HEK293 (cell line): ENCODE results near the gene HRG.

ENCODE experiments used
- CTCF ChIA-PET: fragments of 350-600 bp; formaldehyde crosslinking; extraction: SDS; loops from one replicate; lab custom pipeline; 2021; ENCODE audit warnings: antibody characterized with exemption; lab: Yijun Ruan, JAX
- POLR2A ChIA-PET: fragments of 300-600 bp; formaldehyde crosslinking; extraction: SDS; loops from one replicate; lab custom pipeline; 2020; ENCODE audit warnings: antibody characterized with exemption, inconsistent platforms; lab: Yijun Ruan, JAX
- H3K27ac ChIP-seq: fragments of 200-500 bp; sonication (Bioruptor generic); 2 replicates; pipeline ENCODE4 v1.5.1; 2014; ENCODE audit warnings: low read depth, low read length, control low read depth, inconsistent platforms; ENCODE audit errors: extremely low read depth
- H3K36me3 ChIP-seq, 2 experiments: fragments of 200-500 bp in 1 of 2; sonication (Bioruptor generic) in 1 of 2; 1 replicate in 1 of 2; 2 replicates in 1 of 2; pipeline ENCODE4 v1.5.1; 2014 to 2017; ENCODE audit warnings: inconsistent platforms in 2 of 2, low read length in 2 of 2; ENCODE audit not compliant: control insufficient read depth in 2 of 2, insufficient read depth in 1 of 2
- H3K4me1 ChIP-seq: fragments of 200-500 bp; sonication (Bioruptor generic); 2 replicates; pipeline ENCODE4 v1.5.1; 2014; ENCODE audit warnings: mild to moderate bottlenecking, low read length, inconsistent platforms; ENCODE audit not compliant: control insufficient read depth, insufficient read depth
- H3K4me3 ChIP-seq: 2 replicates; pipeline ENCODE4 v1.5.1; 2011; ENCODE audit warnings: low read depth, mild to moderate bottlenecking, control low read depth, low read length, moderate library complexity
- H3K9me3 ChIP-seq: fragments of 200-500 bp; sonication (Bioruptor generic); 2 replicates; pipeline ENCODE4 v1.5.1; 2014; ENCODE audit warnings: low read depth, low read length, inconsistent platforms; ENCODE audit not compliant: control insufficient read depth, insufficient read depth
- GLI4 ChIP-seq: fragments of 450-650 bp; formaldehyde crosslinking; IDR thresholded peaks from 2 replicates; pipeline ENCODE4 v1.5.1; 2016; ENCODE audit warnings: missing biosample characterization, missing genetic modification characterization
- HIC1 ChIP-seq: fragments of 450-650 bp; formaldehyde crosslinking; IDR thresholded peaks from 2 replicates; pipeline ENCODE4 v1.5.1; 2016; ENCODE audit warnings: missing biosample characterization, missing genetic modification characterization
- HOXC10 ChIP-seq: sonication (generic); formaldehyde crosslinking; IDR thresholded peaks from 2 replicates; pipeline ENCODE4 v1.8.1; 2023; ENCODE audit warnings: mild to moderate bottlenecking, missing genetic modification reagents
- IKZF3 ChIP-seq: fragments of 450-650 bp; IDR thresholded peaks from 2 replicates; pipeline ENCODE4 v1.5.0; 2018; ENCODE audit warnings: missing biosample characterization, mild to moderate bottlenecking, missing genetic modification characterization, moderate library complexity
- KLF1 ChIP-seq: fragments of 450-650 bp; formaldehyde crosslinking; IDR thresholded peaks from 2 replicates; pipeline ENCODE4 v1.5.1; 2016; ENCODE audit warnings: missing biosample characterization, missing genetic modification characterization
- KLF10 ChIP-seq: fragments of 450-650 bp; IDR thresholded peaks from 2 replicates; pipeline ENCODE4 v1.5.1; 2018; ENCODE audit warnings: missing biosample characterization, mild to moderate bottlenecking, missing genetic modification characterization
- KLF7 ChIP-seq: fragments of 450-650 bp; formaldehyde crosslinking; IDR thresholded peaks from 2 replicates; pipeline ENCODE4 v1.5.1; 2016; ENCODE audit warnings: missing biosample characterization, missing genetic modification characterization, borderline replicate concordance
- PRDM1 ChIP-seq: fragments of 450-650 bp; formaldehyde crosslinking; IDR thresholded peaks from 2 replicates; pipeline ENCODE4; 2016; ENCODE audit warnings: missing biosample characterization, missing genetic modification characterization
- TCF7L2 ChIP-seq: IDR thresholded peaks from 2 replicates; pipeline ENCODE4 v1.6.1; 2011; ENCODE audit warnings: low read depth, mild to moderate bottlenecking, inconsistent platforms, low read length, moderate library complexity, borderline replicate concordance
- TRIM28 ChIP-seq: IDR thresholded peaks from 2 replicates; pipeline ENCODE4 v1.6.1; 2011; ENCODE audit warnings: low read length, control low read depth, borderline replicate concordance
- WT1 ChIP-seq: fragments of 450-650 bp; formaldehyde crosslinking; IDR thresholded peaks from 2 replicates; pipeline ENCODE4 v1.5.1; 2016; ENCODE audit warnings: missing biosample characterization, missing genetic modification characterization
- YY1 ChIP-seq: fragments of 450-650 bp; formaldehyde crosslinking; IDR thresholded peaks from 2 replicates; pipeline ENCODE4 v1.5.1; 2018; ENCODE audit warnings: missing biosample characterization, missing genetic modification characterization
- ZBTB17 ChIP-seq: fragments of 450-650 bp; formaldehyde crosslinking; IDR thresholded peaks from 2 replicates; pipeline ENCODE4 v1.5.1; 2016; ENCODE audit warnings: missing biosample characterization, missing genetic modification characterization
- ZBTB48 ChIP-seq: fragments of 450-650 bp; formaldehyde crosslinking; IDR thresholded peaks from 2 replicates; pipeline ENCODE4 v1.5.1; 2016; ENCODE audit warnings: missing biosample characterization, missing genetic modification characterization
- ZIC2 ChIP-seq: fragments of 450-650 bp; formaldehyde crosslinking; IDR thresholded peaks from 2 replicates; pipeline ENCODE4 v1.5.1; 2016; ENCODE audit warnings: missing biosample characterization, missing genetic modification characterization
- ZNF19 ChIP-seq: fragments of 450-650 bp; formaldehyde crosslinking; IDR thresholded peaks from 2 replicates; pipeline ENCODE4; 2016; ENCODE audit warnings: missing biosample characterization, missing genetic modification characterization, low read depth
- ZNF2 ChIP-seq: fragments of 450-650 bp; formaldehyde crosslinking; IDR thresholded peaks from 2 replicates; pipeline ENCODE4 v1.5.1; 2016; ENCODE audit warnings: missing biosample characterization, missing genetic modification characterization
- ZNF354C ChIP-seq: fragments of 450-650 bp; formaldehyde crosslinking; IDR thresholded peaks from 2 replicates; pipeline ENCODE4 v1.5.1; 2016; ENCODE audit warnings: missing biosample characterization, missing genetic modification characterization, low read depth, borderline replicate concordance
- ZNF394 ChIP-seq: fragments of 450-650 bp; formaldehyde crosslinking; IDR thresholded peaks from 2 replicates; pipeline ENCODE4 v1.5.1; 2016; ENCODE audit warnings: missing biosample characterization, missing genetic modification characterization, mild to moderate bottlenecking, moderate library complexity, borderline replicate concordance
- ZNF423 ChIP-seq: fragments of 450-650 bp; formaldehyde crosslinking; IDR thresholded peaks from 2 replicates; pipeline ENCODE4 v1.5.1; 2016; ENCODE audit warnings: missing biosample characterization, missing genetic modification characterization
- ZNF501 ChIP-seq: fragments of 450-650 bp; formaldehyde crosslinking; IDR thresholded peaks from 2 replicates; pipeline ENCODE4 v1.5.1; 2016; ENCODE audit warnings: missing biosample characterization, missing genetic modification characterization
- ZNF530 ChIP-seq: fragments of 450-650 bp; formaldehyde crosslinking; IDR thresholded peaks from 2 replicates; pipeline ENCODE4 v1.5.1; 2016; ENCODE audit warnings: low read depth, missing biosample characterization, missing genetic modification characterization
- ZNF600 ChIP-seq: fragments of 450-650 bp; formaldehyde crosslinking; IDR thresholded peaks from 2 replicates; pipeline ENCODE4 v1.5.1; 2016; ENCODE audit warnings: missing biosample characterization, missing genetic modification characterization
- ZNF623 ChIP-seq: fragments of 450-650 bp; formaldehyde crosslinking; IDR thresholded peaks from 2 replicates; pipeline ENCODE4 v1.5.1; 2016; ENCODE audit warnings: missing biosample characterization, missing genetic modification characterization
- ZNF629 ChIP-seq: fragments of 450-650 bp; formaldehyde crosslinking; IDR thresholded peaks from 2 replicates; pipeline ENCODE4 v1.5.1; 2017; ENCODE audit warnings: missing biosample characterization, missing genetic modification characterization
- ZNF654 ChIP-seq: fragments of 450-650 bp; formaldehyde crosslinking; IDR thresholded peaks from 2 replicates; pipeline ENCODE4 v1.5.1; 2016; ENCODE audit warnings: low read depth, missing biosample characterization, missing genetic modification characterization
- ZNF660 ChIP-seq: fragments of 450-650 bp; IDR thresholded peaks from 2 replicates; pipeline ENCODE4 v1.5.1; 2018; ENCODE audit warnings: missing biosample characterization, mild to moderate bottlenecking, missing genetic modification characterization
- ZNF670 ChIP-seq: fragments of 450-650 bp; formaldehyde crosslinking; IDR thresholded peaks from 2 replicates; pipeline ENCODE4 v1.5.1; 2016; ENCODE audit warnings: missing biosample characterization, missing genetic modification characterization, low read depth
- ZNF837 ChIP-seq: fragments of 450-650 bp; formaldehyde crosslinking; IDR thresholded peaks from 2 replicates; pipeline ENCODE4 v1.5.1; 2016; ENCODE audit warnings: missing biosample characterization, missing genetic modification characterization
- ZNF843 ChIP-seq: fragments of 450-650 bp; formaldehyde crosslinking; IDR thresholded peaks from 2 replicates; pipeline ENCODE4 v1.5.1; 2016; ENCODE audit warnings: missing biosample characterization, missing genetic modification characterization
- TF ChIP-seq, protein P1 (sequence below): fragments of 450-650 bp; formaldehyde crosslinking; IDR thresholded peaks from 2 replicates; pipeline ENCODE4 v1.5.1; 2016; ENCODE audit warnings: missing biosample characterization, missing genetic modification characterization
- TF ChIP-seq, protein P2 (sequence below): fragments of 450-650 bp; formaldehyde crosslinking; IDR thresholded peaks from 2 replicates; pipeline ENCODE4 v1.5.1; 2016; ENCODE audit warnings: missing biosample characterization, missing genetic modification characterization
- TF ChIP-seq, protein P3 (sequence below): IDR thresholded peaks from 2 replicates; pipeline ENCODE4 v1.6.1; 2011; ENCODE audit warnings: mild to moderate bottlenecking, low read depth, low read length, borderline replicate concordance

Gene HRG

DNA sequence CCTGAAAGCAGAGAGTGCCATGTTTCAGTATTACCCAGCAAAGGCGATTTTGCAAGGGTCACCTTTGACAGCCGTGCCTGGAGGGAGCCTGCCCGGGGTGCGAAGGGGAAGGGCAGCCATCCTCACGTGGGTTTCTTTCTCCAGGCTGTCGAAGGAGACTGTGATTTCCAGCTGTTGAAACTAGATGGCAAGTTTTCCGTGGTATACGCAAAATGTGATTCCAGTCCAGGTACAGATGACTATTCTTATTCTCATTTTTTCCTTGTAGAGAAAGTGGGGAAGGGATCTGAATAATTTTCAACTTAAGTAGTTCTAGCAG, 49.6 kb upstream of the HRG start (continued):
- no peak for TF ChIP-seq HOXC10 (CRISPR knock-in tag)

DNA sequence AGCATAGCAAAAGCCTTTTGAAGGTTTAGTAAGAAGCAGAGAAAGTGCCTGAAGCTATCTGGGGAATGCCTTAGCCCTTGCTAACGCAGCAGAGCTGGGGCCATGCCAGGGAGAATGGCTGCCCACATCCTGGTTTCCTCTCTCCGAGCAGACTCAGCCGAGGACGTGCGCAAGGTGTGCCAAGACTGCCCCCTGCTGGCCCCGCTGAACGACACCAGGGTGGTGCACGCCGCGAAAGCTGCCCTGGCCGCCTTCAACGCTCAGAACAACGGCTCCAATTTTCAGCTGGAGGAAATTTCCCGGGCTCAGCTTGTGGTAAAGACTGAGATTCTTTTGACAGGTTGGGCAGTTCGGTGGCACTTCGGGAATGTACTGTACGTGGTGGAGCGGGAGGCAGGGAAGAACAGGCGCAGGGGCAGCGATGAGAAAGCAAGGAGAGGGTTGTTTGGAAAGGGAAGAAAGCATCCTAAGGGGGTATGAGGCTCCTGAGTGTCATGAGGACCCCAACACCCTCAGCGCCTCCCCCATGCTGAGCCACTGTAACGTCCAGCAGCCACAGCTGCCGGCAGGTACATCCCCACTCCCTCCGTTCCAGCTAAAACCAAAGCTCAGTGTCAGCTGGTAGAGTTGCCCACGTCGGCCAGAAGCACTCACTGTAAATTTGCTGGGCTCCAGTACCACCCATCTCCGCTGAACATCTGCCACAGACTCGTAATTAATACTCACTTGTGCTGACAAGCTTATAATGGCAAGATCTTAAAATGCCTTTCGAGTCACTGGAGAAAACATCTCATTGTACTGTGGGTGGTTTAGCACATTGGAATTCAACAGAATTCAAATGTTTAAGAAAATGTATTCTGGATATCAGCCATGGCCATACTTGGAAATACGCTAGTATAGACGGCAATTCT, 48.5 kb upstream of the HRG start:
- Histone ChIP-seq H3K9me3 (no peaks in the 10 kb centered on the region), H3K36me3 (no peaks in the 10 kb centered on the region), H3K4me1 (no peaks in the 10 kb centered on the region), H3K4me3 (peak overlapping the region; percentile 4; the same call in 1 of the 2 replicates), H3K27ac (no peak overlapping the region)
- CTCF ChIA-PET, result interaction anchor here (0.6 to 5.7 kb wide), 39 partner anchors 9 to 1120 kb away, joined by 3 to 59 read pairs (median 5); partner anchors contain the start of genes CRYGS and HRG
- POLR2A ChIA-PET, result interaction anchor here (1.2 to 1.8 kb wide), 3 partner anchors 47 to 166 kb away, joined by 3 to 8 read pairs (median 8); partner anchors contain the start of genes DNAJB11, EIF4A2 and TBCCD1
- TF ChIP-seq ZNF423, result no peak
- no peak for TF ChIP-seq KLF7 (tag by site-specific recombination)
- TF ChIP-seq ZNF660 (tag by site-specific recombination), result peak; percentile 86; the same call in 1 of the 2 replicates
- no peak for TF ChIP-seq ZBTB48 (tag by site-specific recombination)
- no peak for TF ChIP-seq ZNF837 (tag by site-specific recombination)
- no peak for TF ChIP-seq ZNF394 (tag by site-specific recombination)
- TF ChIP-seq ZNF670 (tag by site-specific recombination), result no peak
- TF ChIP-seq ZNF501 (tag by site-specific recombination), result peak; percentile 29; the same call in 1 of the 2 replicates
- TF ChIP-seq TRIM28, result peak; percentile 58; the same call in 1 of the 2 replicates
- TF ChIP-seq, protein P1, sequence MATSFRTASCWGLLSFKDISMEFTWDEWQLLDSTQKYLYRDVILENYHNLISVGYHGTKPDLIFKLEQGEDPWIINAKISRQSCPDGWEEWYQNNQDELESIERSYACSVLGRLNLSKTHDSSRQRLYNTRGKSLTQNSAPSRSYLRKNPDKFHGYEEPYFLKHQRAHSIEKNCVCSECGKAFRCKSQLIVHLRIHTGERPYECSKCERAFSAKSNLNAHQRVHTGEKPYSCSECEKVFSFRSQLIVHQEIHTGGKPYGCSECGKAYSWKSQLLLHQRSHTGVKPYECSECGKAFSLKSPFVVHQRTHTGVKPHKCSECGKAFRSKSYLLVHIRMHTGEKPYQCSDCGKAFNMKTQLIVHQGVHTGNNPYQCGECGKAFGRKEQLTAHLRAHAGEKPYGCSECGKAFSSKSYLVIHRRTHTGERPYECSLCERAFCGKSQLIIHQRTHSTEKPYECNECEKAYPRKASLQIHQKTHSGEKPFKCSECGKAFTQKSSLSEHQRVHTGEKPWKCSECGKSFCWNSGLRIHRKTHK (tag by site-specific recombination), result no peak
- no peak for TF ChIP-seq TCF7L2
- peak; percentile 85 for TF ChIP-seq ZNF654 (tag by site-specific recombination)
- TF ChIP-seq ZNF843, result no peak
- no peak for TF ChIP-seq ZNF354C
- no peak for TF ChIP-seq KLF1 (tag by site-specific recombination)
- TF ChIP-seq ZNF19, result no peak
- TF ChIP-seq ZIC2 (tag by site-specific recombination), result no peak
- peak; percentile 69; the same call in 1 of the 2 replicates for TF ChIP-seq ZNF2 (tag by site-specific recombination)
- no peak for TF ChIP-seq IKZF3 (tag by site-specific recombination)
- peak; percentile 64; the same call in 1 of the 2 replicates for TF ChIP-seq HIC1 (tag by site-specific recombination)
- TF ChIP-seq PRDM1, result peak; percentile 81
- TF ChIP-seq, protein P2, sequence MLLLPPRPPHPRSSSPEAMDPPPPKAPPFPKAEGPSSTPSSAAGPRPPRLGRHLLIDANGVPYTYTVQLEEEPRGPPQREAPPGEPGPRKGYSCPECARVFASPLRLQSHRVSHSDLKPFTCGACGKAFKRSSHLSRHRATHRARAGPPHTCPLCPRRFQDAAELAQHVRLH (tag by site-specific recombination), result no peak
- TF ChIP-seq ZNF530 (tag by site-specific recombination), result no peak
- TF ChIP-seq ZBTB17 (tag by site-specific recombination), result peak; percentile 60; the same call in 1 of the 2 replicates
- TF ChIP-seq ZNF629 (tag by site-specific recombination), result 0 out of 2 replicates have a peak, but pooled peaks have one; percentile 33
- TF ChIP-seq ZNF623 (tag by site-specific recombination), result no peak
- TF ChIP-seq YY1, result peak; percentile 40; the same call in 1 of the 2 replicates
- no peak for TF ChIP-seq GLI4 (tag by site-specific recombination)
- TF ChIP-seq, protein P3, sequence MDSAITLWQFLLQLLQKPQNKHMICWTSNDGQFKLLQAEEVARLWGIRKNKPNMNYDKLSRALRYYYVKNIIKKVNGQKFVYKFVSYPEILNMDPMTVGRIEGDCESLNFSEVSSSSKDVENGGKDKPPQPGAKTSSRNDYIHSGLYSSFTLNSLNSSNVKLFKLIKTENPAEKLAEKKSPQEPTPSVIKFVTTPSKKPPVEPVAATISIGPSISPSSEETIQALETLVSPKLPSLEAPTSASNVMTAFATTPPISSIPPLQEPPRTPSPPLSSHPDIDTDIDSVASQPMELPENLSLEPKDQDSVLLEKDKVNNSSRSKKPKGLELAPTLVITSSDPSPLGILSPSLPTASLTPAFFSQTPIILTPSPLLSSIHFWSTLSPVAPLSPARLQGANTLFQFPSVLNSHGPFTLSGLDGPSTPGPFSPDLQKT, result no peak
- no peak for TF ChIP-seq KLF10 (tag by site-specific recombination)
- TF ChIP-seq ZNF600 (tag by site-specific recombination), result no peak
- no peak for TF ChIP-seq WT1
